SH-SY5Y (cell line): ENCODE data around the gene RASAL2.

ENCODE experiments used
- GATA2 ChIP-seq: IDR thresholded peaks from 2 replicates; pipeline ENCODE4 v1.6.1; 2011; ENCODE audit warnings: mild to moderate bottlenecking, low read depth, low read length
- GATA3 ChIP-seq: IDR thresholded peaks from 2 replicates; pipeline ENCODE4 v1.6.1; 2011; ENCODE audit warnings: low read depth, mild to moderate bottlenecking, low read length, moderate library complexity

DNA sequence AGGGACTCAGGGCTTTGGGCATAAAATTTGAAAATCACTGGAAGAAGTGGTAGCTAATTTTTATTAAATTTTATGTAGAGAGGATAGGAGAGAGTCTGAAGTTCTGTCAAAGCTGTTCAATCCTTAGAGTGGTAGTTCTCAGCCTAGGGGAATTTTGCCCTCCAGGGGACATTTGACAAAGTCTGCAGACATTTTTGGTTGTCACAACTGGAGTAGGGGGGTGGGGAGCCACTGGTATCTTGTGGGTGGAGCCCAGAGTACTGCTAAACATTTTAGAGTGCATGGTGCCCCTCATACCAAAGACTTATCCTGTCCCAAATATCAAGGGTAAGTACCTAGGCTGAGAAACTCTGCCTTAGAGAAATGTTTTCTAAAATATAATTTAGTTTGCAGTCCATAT lies 30.2 kb downstream of the RASAL2 start:
- TF ChIP-seq GATA2 (no peak), GATA3 (no peak)
